Left forelimb (tissue), 1 donor: ENCODE measurements around the gene DENND1A.

Source experiments
- DNase-seq: peaks from one replicate; pipeline ENCODE4 v3.0.0-alpha.2; 2018; ENCODE audit warnings: low spot score

Gene DENND1A

DNA sequence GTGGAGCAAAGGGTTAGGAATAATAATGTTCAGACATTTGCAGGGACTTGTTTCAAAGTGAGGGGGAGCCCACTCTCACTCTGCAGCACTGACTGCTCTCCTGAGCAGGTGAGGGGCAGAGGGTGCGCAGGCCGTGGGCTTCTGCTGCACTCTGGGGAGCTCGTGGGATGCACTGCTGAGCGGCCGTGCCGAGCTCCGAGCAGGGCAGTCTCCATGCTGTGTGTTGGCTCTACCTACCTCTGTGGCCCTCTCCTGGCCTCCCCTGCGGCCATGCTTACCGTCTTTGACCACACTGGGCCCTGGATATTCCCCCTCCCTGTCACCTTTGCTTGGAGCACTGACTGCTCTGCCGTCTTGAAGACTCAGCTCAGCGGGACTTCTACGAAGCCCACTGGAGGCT is 540.2 kb downstream of the DENND1A start:
- no peak for DNase-seq

GRCh38 chr9:123389070-123389469 is 540.9 kb downstream of the DENND1A start:
- no peak for DNase-seq

- no peak for DNase-seq
Observed at GRCh38 chr9:123387686-123388085, 542.2 kb downstream of the DENND1A start.

GRCh38 chr9:123383512-123384170 is 546.3 kb downstream of the DENND1A start:
- DNase-seq = no peak

DNA sequence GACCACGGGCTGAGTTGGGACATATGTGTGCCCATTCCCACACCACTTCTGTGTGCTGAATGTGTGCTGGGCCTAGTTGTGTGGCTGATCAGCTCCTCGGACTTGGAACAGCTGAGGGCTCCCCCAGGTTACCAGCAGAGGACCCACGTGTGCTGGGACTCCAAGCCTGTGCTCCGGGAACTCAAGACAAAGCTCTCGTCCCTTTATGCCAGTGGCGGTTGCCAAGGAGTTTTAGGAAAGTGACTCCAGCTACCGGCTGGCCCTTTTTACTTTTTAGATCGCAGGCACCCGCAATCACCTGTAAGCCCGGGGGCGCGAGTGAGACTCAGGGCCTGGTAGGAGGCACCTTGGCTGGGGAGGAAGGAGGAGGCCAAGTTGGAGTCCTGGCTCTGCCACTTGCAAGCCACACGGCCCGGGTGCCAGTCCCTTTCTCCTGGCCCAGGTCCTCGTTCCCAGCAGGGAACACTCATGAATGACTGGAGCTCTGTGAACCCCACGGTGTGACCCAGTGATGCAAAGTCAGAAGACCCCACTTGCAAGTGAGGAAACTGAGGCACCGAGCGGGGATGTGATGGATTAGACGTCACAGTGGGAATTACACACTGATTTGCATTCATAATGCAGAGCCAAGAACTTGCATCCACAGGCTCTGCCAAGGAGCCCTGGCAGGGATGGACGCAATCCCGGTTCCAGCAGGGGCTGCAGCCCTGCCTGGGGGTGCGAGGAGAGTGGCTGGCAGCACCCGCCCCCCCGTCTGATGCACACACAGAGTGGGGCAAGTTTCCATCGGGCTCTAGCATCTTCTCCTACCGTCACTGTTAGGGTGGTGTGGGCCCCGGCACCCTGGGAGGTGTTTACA is 547.0 kb downstream of the DENND1A start:
- DNase-seq = no peak

GRCh38 chr9:123380852-123381705 is 548.8 kb downstream of the DENND1A start:
- no peak for DNase-seq

GRCh38 chr9:123378956-123379660 is 550.8 kb downstream of the DENND1A start:
- no peak for DNase-seq

DNA sequence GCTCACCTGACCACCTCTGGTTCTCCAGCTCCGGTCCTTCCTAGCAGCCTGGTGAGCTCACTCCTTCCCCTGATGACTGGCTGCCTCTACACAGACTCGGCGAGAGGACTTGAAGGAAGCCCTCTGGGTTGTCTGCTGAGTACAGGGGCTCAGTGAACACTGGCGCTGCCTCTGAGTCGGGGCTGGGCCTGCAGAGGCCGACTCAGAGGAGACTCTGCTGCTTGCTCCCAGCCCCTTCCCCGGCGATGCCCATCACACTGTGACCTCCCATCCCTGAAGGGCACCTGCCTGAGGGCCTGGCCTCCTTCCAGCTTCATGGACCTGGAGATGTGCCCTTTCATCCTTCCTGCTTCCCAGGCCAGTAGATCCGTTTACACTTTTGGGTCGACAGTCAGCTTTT is 551.9 kb downstream of the DENND1A start:
- no peak for DNase-seq

DNA sequence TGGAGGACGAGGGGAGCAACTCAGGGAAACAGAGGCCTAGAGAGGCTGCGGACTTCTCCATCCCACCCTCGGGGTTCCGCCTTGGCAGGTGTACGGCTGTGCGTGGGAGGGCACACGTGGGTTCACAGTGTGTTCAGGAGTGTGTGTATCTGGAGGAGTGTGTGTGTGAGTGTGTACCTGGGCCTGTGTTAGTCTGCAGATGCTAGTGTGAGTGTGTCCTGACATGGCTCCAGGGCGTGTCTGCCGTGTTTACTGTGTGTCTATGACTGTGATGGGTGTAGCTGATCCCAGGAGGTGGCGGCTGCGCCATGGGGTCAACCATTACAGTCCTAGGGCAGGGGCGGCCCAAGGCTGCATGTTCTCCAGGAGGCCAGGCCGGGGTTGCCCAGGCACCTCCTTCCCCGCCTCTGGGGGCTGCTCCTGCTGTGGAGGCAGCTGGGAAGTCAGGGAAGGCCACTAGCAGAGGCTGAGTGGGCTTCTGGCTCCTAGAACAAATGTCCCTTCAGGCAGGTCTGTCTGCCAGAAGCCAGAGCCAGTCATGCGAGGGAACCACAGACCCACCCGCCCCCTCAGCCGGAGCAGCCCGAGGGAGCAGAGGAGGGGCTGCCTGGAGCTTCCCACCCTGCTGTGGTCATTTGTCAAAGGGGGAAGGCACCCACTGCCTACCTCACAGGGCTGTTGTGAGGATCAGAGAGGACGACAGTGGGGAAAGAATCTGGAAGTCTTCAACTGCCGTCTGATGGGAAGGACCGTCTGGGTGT is 552.5 kb downstream of the DENND1A start:
- DNase-seq = no peak

- DNase-seq = no peak
Observed at GRCh38 chr9:123376218-123377071, 553.5 kb downstream of the DENND1A start.

- DNase-seq = no peak
Observed at GRCh38 chr9:123375469-123376132, 554.3 kb downstream of the DENND1A start.

GRCh38 chr9:123373946-123374345 is 556.0 kb downstream of the DENND1A start:
- no peak for DNase-seq

DNA sequence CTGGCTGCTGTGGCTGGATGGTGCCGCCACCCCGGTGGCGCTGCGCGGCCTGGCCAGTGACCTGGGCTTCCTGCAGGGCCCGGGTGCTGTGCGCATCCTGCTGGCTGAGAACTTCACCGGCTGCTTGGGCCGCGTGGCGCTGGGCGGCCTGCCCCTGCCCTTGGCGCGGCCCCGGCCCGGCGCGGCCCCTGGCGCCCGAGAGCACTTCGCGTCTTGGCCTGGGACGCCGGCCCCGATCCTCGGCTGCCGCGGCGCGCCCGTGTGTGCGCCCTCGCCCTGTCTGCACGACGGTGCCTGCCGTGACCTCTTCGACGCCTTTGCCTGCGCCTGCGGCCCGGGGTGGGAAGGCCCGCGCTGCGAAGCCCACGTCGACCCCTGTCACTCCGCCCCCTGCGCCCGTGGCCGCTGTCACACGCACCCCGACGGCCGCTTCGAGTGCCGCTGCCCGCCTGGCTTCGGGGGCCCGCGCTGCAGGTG is 556.4 kb downstream of the DENND1A start:
- no peak for DNase-seq

DNA sequence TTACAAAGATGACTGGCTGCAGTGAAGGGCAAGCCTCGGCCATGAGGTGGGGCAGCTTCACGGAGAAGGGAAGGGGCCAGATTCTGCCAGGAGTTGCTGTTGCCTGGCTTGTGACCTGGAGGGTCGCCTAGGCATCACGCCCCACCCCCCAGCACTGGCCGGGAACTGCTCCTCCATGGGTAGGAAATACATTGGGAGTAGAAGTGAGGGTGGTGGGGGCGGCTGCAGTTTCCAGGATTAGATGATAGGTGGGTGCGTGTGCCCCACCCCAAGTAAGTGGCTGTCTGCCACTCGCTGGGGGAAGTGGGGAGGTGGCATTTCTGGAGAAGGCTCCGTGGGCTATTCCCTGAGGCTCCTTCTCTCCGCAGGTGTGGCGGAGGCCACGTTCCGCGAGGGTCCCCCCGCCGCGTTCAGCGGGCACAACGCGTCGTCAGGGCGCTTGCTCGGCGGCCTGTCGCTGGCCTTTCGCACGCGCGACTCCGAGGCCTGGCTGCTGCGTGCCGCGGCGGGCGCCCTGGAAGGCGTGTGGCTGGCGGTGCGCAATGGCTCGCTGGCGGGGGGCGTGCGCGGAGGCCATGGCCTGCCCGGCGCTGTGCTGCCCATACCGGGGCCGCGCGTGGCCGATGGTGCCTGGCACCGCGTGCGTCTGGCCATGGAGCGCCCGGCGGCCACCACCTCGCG is 557.0 kb downstream of the DENND1A start:
- no peak for DNase-seq

DNA sequence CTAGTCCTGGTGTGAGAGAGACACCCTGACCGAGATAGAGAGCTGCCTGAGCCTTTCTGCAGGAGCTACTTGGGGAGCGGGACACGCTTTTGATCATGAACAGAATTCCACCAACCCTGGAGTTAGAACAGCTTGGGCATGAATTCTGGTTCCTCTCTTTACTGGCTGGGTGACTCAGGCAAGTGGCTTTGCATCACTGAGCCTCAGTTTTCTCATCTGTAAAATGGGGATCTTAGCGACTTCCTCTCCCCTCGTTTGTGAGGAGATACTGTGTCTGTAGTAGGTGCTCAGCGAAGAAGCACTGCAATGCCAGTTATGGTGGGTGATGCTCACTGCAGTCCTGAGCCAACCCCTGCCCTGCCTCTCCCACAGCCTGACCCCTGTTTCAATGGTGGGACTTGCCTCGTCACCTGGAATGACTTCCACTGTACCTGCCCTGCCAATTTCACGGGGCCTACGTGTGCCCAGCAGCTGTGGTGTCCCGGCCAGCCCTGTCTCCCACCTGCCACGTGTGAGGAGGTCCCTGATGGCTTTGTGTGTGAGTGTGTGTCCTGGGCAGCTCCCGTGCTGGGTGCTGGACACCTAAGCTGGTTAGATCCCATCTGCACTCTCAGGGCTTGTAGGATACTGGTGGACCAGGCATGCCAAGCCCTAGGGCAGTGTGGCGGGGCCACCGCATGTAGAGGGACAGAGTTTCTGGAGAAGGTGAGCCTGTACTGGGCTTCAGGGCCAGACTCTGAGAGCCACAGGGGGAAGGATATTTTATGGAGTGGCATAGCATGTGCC is 557.9 kb downstream of the DENND1A start:
- no peak for DNase-seq

- no peak for DNase-seq
Observed at GRCh38 chr9:123371228-123371584, 558.7 kb downstream of the DENND1A start.

DNA sequence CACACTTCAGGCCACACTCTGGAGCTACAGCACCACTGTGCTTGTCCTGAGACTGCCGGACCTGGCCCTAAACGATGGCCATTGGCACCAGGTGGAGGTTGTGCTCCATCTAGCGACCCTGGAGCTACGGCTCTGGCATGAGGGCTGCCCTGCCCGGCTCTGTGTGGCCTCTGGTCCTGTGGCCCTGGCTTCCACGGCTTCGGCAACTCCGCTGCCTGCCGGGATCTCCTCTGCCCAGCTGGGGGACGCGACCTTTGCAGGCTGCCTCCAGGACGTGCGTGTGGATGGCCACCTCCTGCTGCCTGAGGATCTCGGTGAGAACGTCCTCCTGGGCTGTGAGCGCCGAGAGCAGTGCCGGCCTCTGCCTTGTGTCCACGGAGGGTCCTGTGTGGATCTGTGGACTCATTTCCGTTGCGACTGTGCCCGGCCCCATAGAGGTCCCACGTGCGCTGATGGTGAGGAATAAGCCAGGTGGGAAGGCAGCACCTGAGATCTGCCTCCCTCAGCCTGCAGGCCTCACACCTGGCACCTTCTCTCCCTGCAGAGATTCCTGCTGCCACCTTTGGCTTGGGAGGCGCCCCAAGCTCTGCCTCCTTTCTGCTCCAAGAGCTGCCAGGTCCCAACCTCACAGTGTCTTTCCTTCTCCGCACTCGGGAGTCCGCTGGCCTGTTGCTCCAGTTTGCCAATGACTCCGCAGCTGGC is 559.2 kb downstream of the DENND1A start:
- no peak for DNase-seq

- no peak for DNase-seq
Observed at GRCh38 chr9:123370108-123370507, 559.8 kb downstream of the DENND1A start.
